ENCODE data around the gene LAMC2.

DNA sequence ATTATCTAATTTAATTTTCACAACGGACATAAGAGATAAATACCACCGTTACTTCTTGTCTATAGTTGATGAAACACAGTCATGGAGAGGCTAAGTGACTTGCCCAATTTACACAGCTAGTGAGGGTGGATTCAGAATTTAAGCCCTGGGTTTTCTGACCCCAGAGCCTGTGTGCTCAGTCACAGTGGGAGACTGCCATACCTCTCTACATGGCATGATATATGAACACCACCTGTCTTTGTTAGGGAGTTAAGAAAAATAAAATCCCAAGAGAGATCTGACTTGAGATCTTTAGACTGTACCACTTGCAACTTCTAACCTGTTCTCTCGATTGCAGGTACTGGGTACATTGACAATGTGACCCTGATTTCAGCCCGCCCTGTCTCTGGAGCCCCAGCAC lies 40.3 kb downstream of the LAMC2 start:
- TF ChIP-seq CTCF (IDR thresholded peaks at IDR 0.05) (no peak), EZH2phosphoT487 (IDR thresholded peaks at IDR 0.05) (no peak)

Measured in neural progenitor cell (in vitro differentiated cells).